ENCODE results near the gene ASPSCR1. TPM values are rescaled to one million over a fixed set of nuclear protein-coding genes. Genes with fewer than 3 reads are reported as not detected.

ASPSCR1 gene
- total RNA-seq, 1 donor from 2014 or later, result 55.5 TPM

- H3K4me3 Mint-ChIP-seq (ENCODE audit: low read depth), result no peak overlapping the region
- DNase-seq (ENCODE audit: low spot score, unreplicated experiment), result no peak
- H3K27ac Mint-ChIP-seq, result no peak overlapping the region
- no peaks in the 10 kb centered on the region for H3K9me3 Mint-ChIP-seq (ENCODE audit: low read depth)
- H3K4me1 Mint-ChIP-seq (ENCODE audit: low read depth), result peaks cover 17% of the 10 kb centered on the region
- H3K27me3 Mint-ChIP-seq, result peaks cover 29% of the 10 kb centered on the region
- no peaks in the 10 kb centered on the region for H3K36me3 Mint-ChIP-seq (ENCODE audit: insufficient read depth)
- TF ChIP-seq CTCF (IDR thresholded peaks at IDR 0.05; ENCODE audit: unreplicated experiment), result no peak
These were observed 19.6 kb upstream of the ASPSCR1 start for GRCh38 chr17:81957691-81958432.

GRCh38 chr17:81958633-81959342, 18.6 kb upstream of the ASPSCR1 start:
- Mint-ChIP-seq H3K9me3 (ENCODE audit: low read depth) (no peaks in the 10 kb centered on the region), H3K4me3 (ENCODE audit: low read depth) (no peak overlapping the region), H3K27me3 (peaks cover 38% of the 10 kb centered on the region), H3K27ac (no peak overlapping the region), H3K4me1 (ENCODE audit: low read depth) (peaks cover 17% of the 10 kb centered on the region), H3K36me3 (ENCODE audit: insufficient read depth) (no peaks in the 10 kb centered on the region)
- no peak for DNase-seq (ENCODE audit: low spot score, unreplicated experiment)
- TF ChIP-seq CTCF (IDR thresholded peaks at IDR 0.05; ENCODE audit: unreplicated experiment), result no peak

GRCh38 chr17:81959362-81960129, 17.9 kb upstream of the ASPSCR1 start:
- Mint-ChIP-seq H3K27me3 (peaks cover 46% of the 10 kb centered on the region), H3K27ac (no peak overlapping the region), H3K9me3 (ENCODE audit: low read depth) (no peaks in the 10 kb centered on the region), H3K4me1 (ENCODE audit: low read depth) (peaks cover 17% of the 10 kb centered on the region), H3K36me3 (ENCODE audit: insufficient read depth) (no peaks in the 10 kb centered on the region), H3K4me3 (ENCODE audit: low read depth) (no peak overlapping the region)
- TF ChIP-seq CTCF (IDR thresholded peaks at IDR 0.05; ENCODE audit: unreplicated experiment), result peak; percentile 62
- DNase-seq (ENCODE audit: low spot score, unreplicated experiment), result no peak

- no peaks in the 10 kb centered on the region for H3K9me3 Mint-ChIP-seq (ENCODE audit: low read depth)
- no peak for DNase-seq (ENCODE audit: low spot score, unreplicated experiment)
- peaks cover 12% of the 10 kb centered on the region for H3K4me1 Mint-ChIP-seq (ENCODE audit: low read depth)
- no peak for TF ChIP-seq CTCF (IDR thresholded peaks at IDR 0.05; ENCODE audit: unreplicated experiment)
- no peaks in the 10 kb centered on the region for H3K36me3 Mint-ChIP-seq (ENCODE audit: insufficient read depth)
- no peak overlapping the region for H3K4me3 Mint-ChIP-seq (ENCODE audit: low read depth)
- H3K27ac Mint-ChIP-seq, result no peak overlapping the region
- H3K27me3 Mint-ChIP-seq, result peaks cover 54% of the 10 kb centered on the region
These were observed 17.1 kb upstream of the ASPSCR1 start for GRCh38 chr17:81960130-81960958.

Data from progenitor cell of endocrine pancreas (in vitro differentiated cells).